ENCODE results near the gene MUC22.

DNA sequence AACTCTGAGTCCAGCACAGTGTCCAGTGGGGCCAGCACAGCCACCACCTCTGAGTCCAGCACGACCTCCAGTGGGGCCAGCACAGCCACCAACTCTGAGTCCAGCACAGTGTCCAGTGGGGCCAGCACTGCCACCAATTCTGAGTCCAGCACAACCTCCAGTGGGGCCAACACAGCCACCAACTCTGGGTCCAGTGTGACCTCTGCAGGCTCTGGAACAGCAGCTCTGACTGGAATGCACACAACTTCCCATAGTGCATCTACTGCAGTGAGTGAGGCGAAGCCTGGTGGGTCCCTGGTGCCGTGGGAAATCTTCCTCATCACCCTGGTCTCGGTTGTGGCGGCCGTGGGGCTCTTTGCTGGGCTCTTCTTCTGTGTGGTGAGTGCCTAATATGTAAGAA lies 23.0 kb upstream of the MUC22 start:
- TF ChIP-seq, protein P1, sequence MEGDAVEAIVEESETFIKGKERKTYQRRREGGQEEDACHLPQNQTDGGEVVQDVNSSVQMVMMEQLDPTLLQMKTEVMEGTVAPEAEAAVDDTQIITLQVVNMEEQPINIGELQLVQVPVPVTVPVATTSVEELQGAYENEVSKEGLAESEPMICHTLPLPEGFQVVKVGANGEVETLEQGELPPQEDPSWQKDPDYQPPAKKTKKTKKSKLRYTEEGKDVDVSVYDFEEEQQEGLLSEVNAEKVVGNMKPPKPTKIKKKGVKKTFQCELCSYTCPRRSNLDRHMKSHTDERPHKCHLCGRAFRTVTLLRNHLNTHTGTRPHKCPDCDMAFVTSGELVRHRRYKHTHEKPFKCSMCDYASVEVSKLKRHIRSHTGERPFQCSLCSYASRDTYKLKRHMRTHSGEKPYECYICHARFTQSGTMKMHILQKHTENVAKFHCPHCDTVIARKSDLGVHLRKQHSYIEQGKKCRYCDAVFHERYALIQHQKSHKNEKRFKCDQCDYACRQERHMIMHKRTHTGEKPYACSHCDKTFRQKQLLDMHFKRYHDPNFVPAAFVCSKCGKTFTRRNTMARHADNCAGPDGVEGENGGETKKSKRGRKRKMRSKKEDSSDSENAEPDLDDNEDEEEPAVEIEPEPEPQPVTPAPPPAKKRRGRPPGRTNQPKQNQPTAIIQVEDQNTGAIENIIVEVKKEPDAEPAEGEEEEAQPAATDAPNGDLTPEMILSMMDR (IDR thresholded peaks at IDR 0.05 in 4 of 5, conservative IDR thresholded peaks at IDR 0.05 in 1 of 5) = no peak
- no peak for TF ChIP-seq POLR2A (IDR thresholded peaks at IDR 0.05)

Measured in gastrocnemius medialis (tissue), 4 donors.